Hepatocyte (in vitro differentiated cells): ENCODE results near the gene ATAD3C.

Source experiments
- EZH2 ChIP-seq: fragments of 200-600 bp; sonication (generic); IDR thresholded peaks from 2 replicates; pipeline ENCODE4 v1.6.1; 2016; ENCODE audit warnings: antibody characterized with exemption, mild to moderate bottlenecking, borderline replicate concordance
- EZH2phosphoT487 ChIP-seq: fragments of 200-600 bp; sonication (generic); IDR thresholded peaks from one replicate; pipeline ENCODE4 v1.6.1; 2018; ENCODE audit warnings: antibody characterized with exemption, mild to moderate bottlenecking, low read depth, moderate library complexity; ENCODE audit not compliant: unreplicated experiment, severe bottlenecking
- TF ChIP-seq, protein P1 (sequence below): fragments of 200-600 bp; sonication (generic); IDR thresholded peaks from 2 replicates; pipeline ENCODE4 v1.5.1; 2016; ENCODE audit warnings: antibody characterized with exemption, mild to moderate bottlenecking; ENCODE audit not compliant: poor library complexity

- TF ChIP-seq, protein P1, sequence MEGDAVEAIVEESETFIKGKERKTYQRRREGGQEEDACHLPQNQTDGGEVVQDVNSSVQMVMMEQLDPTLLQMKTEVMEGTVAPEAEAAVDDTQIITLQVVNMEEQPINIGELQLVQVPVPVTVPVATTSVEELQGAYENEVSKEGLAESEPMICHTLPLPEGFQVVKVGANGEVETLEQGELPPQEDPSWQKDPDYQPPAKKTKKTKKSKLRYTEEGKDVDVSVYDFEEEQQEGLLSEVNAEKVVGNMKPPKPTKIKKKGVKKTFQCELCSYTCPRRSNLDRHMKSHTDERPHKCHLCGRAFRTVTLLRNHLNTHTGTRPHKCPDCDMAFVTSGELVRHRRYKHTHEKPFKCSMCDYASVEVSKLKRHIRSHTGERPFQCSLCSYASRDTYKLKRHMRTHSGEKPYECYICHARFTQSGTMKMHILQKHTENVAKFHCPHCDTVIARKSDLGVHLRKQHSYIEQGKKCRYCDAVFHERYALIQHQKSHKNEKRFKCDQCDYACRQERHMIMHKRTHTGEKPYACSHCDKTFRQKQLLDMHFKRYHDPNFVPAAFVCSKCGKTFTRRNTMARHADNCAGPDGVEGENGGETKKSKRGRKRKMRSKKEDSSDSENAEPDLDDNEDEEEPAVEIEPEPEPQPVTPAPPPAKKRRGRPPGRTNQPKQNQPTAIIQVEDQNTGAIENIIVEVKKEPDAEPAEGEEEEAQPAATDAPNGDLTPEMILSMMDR, result no peak
- no peak for TF ChIP-seq EZH2
- TF ChIP-seq EZH2phosphoT487, result no peak
Measured at GRCh38 chr1:1406101-1406820, 43.2 kb upstream of the ATAD3C start.
